Mucosa of stomach (tissue), 1 donor: ENCODE data around the gene TSSK6.

Experiments
- H3K27me3 ChIP-seq: one replicate; pipeline ENCODE4 v1.7.0; 2013; ENCODE audit warnings: mild to moderate bottlenecking, low read length; ENCODE audit not compliant: control insufficient read depth, insufficient read depth
- H3K36me3 ChIP-seq: one replicate; pipeline ENCODE4 v1.7.0; 2013; ENCODE audit warnings: low read length; ENCODE audit not compliant: control insufficient read depth, insufficient read depth
- H3K4me1 ChIP-seq: one replicate; pipeline ENCODE4 v1.7.0; 2013; ENCODE audit warnings: mild to moderate bottlenecking, low read length; ENCODE audit not compliant: control insufficient read depth, insufficient read depth
- H3K4me3 ChIP-seq: one replicate; pipeline ENCODE4 v1.7.0; 2013; ENCODE audit warnings: low read length
- H3K9ac ChIP-seq: one replicate; pipeline ENCODE4 v1.7.0; 2013; ENCODE audit warnings: mild to moderate bottlenecking, low read length, moderate library complexity
- H3K9me3 ChIP-seq: one replicate; pipeline ENCODE4 v1.7.0; 2013; ENCODE audit warnings: mild to moderate bottlenecking, low read length, moderate library complexity; ENCODE audit not compliant: control insufficient read depth
- donor health status: Pancreatic carcinoma.

Gene TSSK6

GRCh38 chr19:19507354-19507753 lies 8.0 kb downstream of the TSSK6 start:
- no peak overlapping the region for H3K4me3 ChIP-seq
- H3K4me1 ChIP-seq, result peaks cover 3% of the 10 kb centered on the region
- H3K36me3 ChIP-seq, result peaks cover 6% of the 10 kb centered on the region
- H3K9ac ChIP-seq, result no peak overlapping the region
- H3K27me3 ChIP-seq, result no peaks in the 10 kb centered on the region
- H3K9me3 ChIP-seq, result no peaks in the 10 kb centered on the region

GRCh38 chr19:19506592-19506991 lies 8.8 kb downstream of the TSSK6 start:
- Histone ChIP-seq H3K9me3 (no peaks in the 10 kb centered on the region), H3K27me3 (no peaks in the 10 kb centered on the region), H3K4me1 (no peaks in the 10 kb centered on the region), H3K9ac (no peak overlapping the region), H3K4me3 (no peak overlapping the region), H3K36me3 (peaks cover 6% of the 10 kb centered on the region)

- peaks cover 6% of the 10 kb centered on the region for H3K36me3 ChIP-seq
Measured at GRCh38 chr19:19505669-19506326, 9.6 kb downstream of the TSSK6 start.

GRCh38 chr19:19504754-19505668 lies 10.3 kb downstream of the TSSK6 start:
- no peaks in the 10 kb centered on the region for H3K27me3 ChIP-seq
- H3K36me3 ChIP-seq, result peaks cover 6% of the 10 kb centered on the region

More at GRCh38 chr19:19505669-19506326, 9.6 kb downstream of the TSSK6 start:
- Histone ChIP-seq H3K9me3 (no peaks in the 10 kb centered on the region), H3K27me3 (no peaks in the 10 kb centered on the region), H3K9ac (no peak overlapping the region), H3K4me3 (no peak overlapping the region), H3K4me1 (no peaks in the 10 kb centered on the region)

GRCh38 chr19:19502808-19503602 lies 12.3 kb downstream of the TSSK6 start:
- Histone ChIP-seq H3K36me3 (peaks cover 23% of the 10 kb centered on the region), H3K4me1 (no peaks in the 10 kb centered on the region), H3K9ac (no peak overlapping the region), H3K4me3 (no peak overlapping the region), H3K27me3 (no peaks in the 10 kb centered on the region), H3K9me3 (no peaks in the 10 kb centered on the region)

More at GRCh38 chr19:19504754-19505668, 10.3 kb downstream of the TSSK6 start:
- H3K9me3 ChIP-seq, result no peaks in the 10 kb centered on the region
- H3K9ac ChIP-seq, result no peak overlapping the region
- H3K4me1 ChIP-seq, result no peaks in the 10 kb centered on the region
- no peak overlapping the region for H3K4me3 ChIP-seq

GRCh38 chr19:19502281-19502680 lies 13.1 kb downstream of the TSSK6 start:
- H3K4me3 ChIP-seq, result no peak overlapping the region
- H3K27me3 ChIP-seq, result no peaks in the 10 kb centered on the region
- no peaks in the 10 kb centered on the region for H3K4me1 ChIP-seq
- no peak overlapping the region for H3K9ac ChIP-seq
- H3K36me3 ChIP-seq, result peaks cover 30% of the 10 kb centered on the region
- no peaks in the 10 kb centered on the region for H3K9me3 ChIP-seq

- Histone ChIP-seq H3K4me3 (no peak overlapping the region), H3K36me3 (peaks cover 33% of the 10 kb centered on the region), H3K4me1 (no peaks in the 10 kb centered on the region), H3K27me3 (no peaks in the 10 kb centered on the region), H3K9me3 (no peaks in the 10 kb centered on the region), H3K9ac (no peak overlapping the region)
Measured at GRCh38 chr19:19501798-19502197, 13.6 kb downstream of the TSSK6 start.

GRCh38 chr19:19500975-19501644 lies 14.2 kb downstream of the TSSK6 start:
- Histone ChIP-seq H3K36me3 (peaks cover 40% of the 10 kb centered on the region), H3K9ac (no peak overlapping the region), H3K9me3 (no peaks in the 10 kb centered on the region), H3K27me3 (no peaks in the 10 kb centered on the region), H3K4me3 (no peak overlapping the region), H3K4me1 (no peaks in the 10 kb centered on the region)

GRCh38 chr19:19499272-19499995 lies 15.9 kb downstream of the TSSK6 start:
- H3K4me3 ChIP-seq, result no peak overlapping the region
- no peaks in the 10 kb centered on the region for H3K9me3 ChIP-seq
- H3K4me1 ChIP-seq, result no peaks in the 10 kb centered on the region
- no peak overlapping the region for H3K9ac ChIP-seq
- no peaks in the 10 kb centered on the region for H3K27me3 ChIP-seq
- peaks cover 40% of the 10 kb centered on the region for H3K36me3 ChIP-seq

GRCh38 chr19:19498255-19498991 lies 16.9 kb downstream of the TSSK6 start:
- Histone ChIP-seq H3K27me3 (no peaks in the 10 kb centered on the region), H3K9ac (no peak overlapping the region), H3K36me3 (peaks cover 43% of the 10 kb centered on the region), H3K4me3 (no peak overlapping the region), H3K9me3 (no peaks in the 10 kb centered on the region), H3K4me1 (no peaks in the 10 kb centered on the region)
